Glutamatergic neuron (in vitro differentiated cells): Measurements from ENCODE around the gene PDCD4. TPM values are rescaled to one million over a fixed set of nuclear protein-coding genes. Genes with fewer than 3 reads are reported as not detected.
A peak's percentile ranks its signal among the peaks of the same experiment; 100 is the strongest.

Source experiments
- DNase-seq: peaks from one replicate; pipeline ENCODE4 v3.0.0; 2022
- H3K27ac Mint-ChIP-seq: one replicate; pipeline ENCODE4 v1.8.0; 2020; ENCODE audit warnings: mild to moderate bottlenecking, mixed read lengths, inconsistent platforms; ENCODE audit not compliant: unreplicated experiment
- H3K27me3 Mint-ChIP-seq: one replicate; pipeline ENCODE4 v1.8.0; 2020; ENCODE audit warnings: mild to moderate bottlenecking, moderate library complexity, mixed read lengths, inconsistent platforms; ENCODE audit not compliant: unreplicated experiment
- H3K36me3 Mint-ChIP-seq: one replicate; pipeline ENCODE4 v1.8.0; 2020; ENCODE audit warnings: mild to moderate bottlenecking, mixed read lengths, inconsistent platforms; ENCODE audit not compliant: unreplicated experiment
- H3K4me1 Mint-ChIP-seq: one replicate; pipeline ENCODE4 v1.8.0; 2020; ENCODE audit warnings: mild to moderate bottlenecking, low read depth, mixed read lengths, inconsistent platforms; ENCODE audit not compliant: unreplicated experiment
- H3K4me3 Mint-ChIP-seq: one replicate; pipeline ENCODE4 v1.8.0; 2020; ENCODE audit warnings: mild to moderate bottlenecking, mixed read lengths, inconsistent platforms; ENCODE audit not compliant: unreplicated experiment
- H3K9me3 Mint-ChIP-seq: one replicate; pipeline ENCODE4 v1.8.0; 2020; ENCODE audit warnings: mild to moderate bottlenecking, moderate library complexity, mixed read lengths, inconsistent platforms; ENCODE audit not compliant: unreplicated experiment
- CTCF ChIP-seq: fragments of 200-600 bp; sonication (generic); IDR thresholded peaks from one replicate; pipeline ENCODE4 v1.5.0; 2021; ENCODE audit not compliant: partially characterized antibody, unreplicated experiment
- total RNA-seq: library from RNA; stranded (reverse); fragmentation: NEBNext Ultra II Directional; extraction: Animal tissue kit (Norgen Biotek cat#: 25700); gene quantifications from one replicate; pipeline ENCODE4 v1.2.1, GENCODE V29; 2021; ENCODE audit not compliant: unreplicated experiment

Gene PDCD4
- total RNA-seq, 1 donor from 2014 or later, result 149 TPM

GRCh38 chr10:110829721-110830410 is 41.9 kb upstream of the PDCD4 start:
- H3K9me3 Mint-ChIP-seq, result peaks cover 3% of the 10 kb centered on the region
- H3K4me3 Mint-ChIP-seq, result no peak overlapping the region
- no peak overlapping the region for H3K27ac Mint-ChIP-seq
- peaks cover 15% of the 10 kb centered on the region for H3K4me1 Mint-ChIP-seq
- H3K27me3 Mint-ChIP-seq, result peaks cover 1% of the 10 kb centered on the region
- no peaks in the 10 kb centered on the region for H3K36me3 Mint-ChIP-seq
- DNase-seq, result no peak
- TF ChIP-seq CTCF, result no peak

- no peak for DNase-seq
- H3K27ac Mint-ChIP-seq, result no peak overlapping the region
- H3K9me3 Mint-ChIP-seq, result peaks cover 5% of the 10 kb centered on the region
- TF ChIP-seq CTCF, result no peak
- no peaks in the 10 kb centered on the region for H3K36me3 Mint-ChIP-seq
- H3K27me3 Mint-ChIP-seq, result peaks cover 1% of the 10 kb centered on the region
- no peak overlapping the region for H3K4me3 Mint-ChIP-seq
- H3K4me1 Mint-ChIP-seq, result peaks cover 27% of the 10 kb centered on the region
Measured at GRCh38 chr10:110833234-110833940, 38.3 kb upstream of the PDCD4 start.

- peaks cover 33% of the 10 kb centered on the region for H3K4me1 Mint-ChIP-seq
- no peak overlapping the region for H3K27ac Mint-ChIP-seq
- no peaks in the 10 kb centered on the region for H3K36me3 Mint-ChIP-seq
- peaks cover 5% of the 10 kb centered on the region for H3K9me3 Mint-ChIP-seq
- no peak for TF ChIP-seq CTCF
- no peak overlapping the region for H3K4me3 Mint-ChIP-seq
- peaks cover 1% of the 10 kb centered on the region for H3K27me3 Mint-ChIP-seq
- DNase-seq, result no peak
Measured at GRCh38 chr10:110833941-110834628, 37.6 kb upstream of the PDCD4 start.

GRCh38 chr10:110834629-110835301 is 37.0 kb upstream of the PDCD4 start:
- DNase-seq, result no peak
- peaks cover 40% of the 10 kb centered on the region for H3K4me1 Mint-ChIP-seq
- no peaks in the 10 kb centered on the region for H3K36me3 Mint-ChIP-seq
- peak overlapping the region; percentile 76 for H3K27ac Mint-ChIP-seq
- H3K27me3 Mint-ChIP-seq, result peaks cover 1% of the 10 kb centered on the region
- TF ChIP-seq CTCF, result no peak
- no peak overlapping the region for H3K4me3 Mint-ChIP-seq
- H3K9me3 Mint-ChIP-seq, result peaks cover 5% of the 10 kb centered on the region
